Activated naive CD8-positive, alpha-beta T cell treated with anti-CD3 and anti-CD28 coated beads, Interleukin-2, amount 50 U/mL, for 24 hours (primary cell): ENCODE data around the gene KCNQ1.
A peak's percentile ranks its signal among the peaks of the same experiment; 100 is the strongest.

Experiments
- ATAC-seq: fragments of 150-1000 bp; cut with Tn5 transposase; one replicate; pipeline ENCODE4 v1.10.0; 2021
- DNase-seq: peaks from one replicate; pipeline ENCODE4 v3.0.0; 2021
- H3K27ac Mint-ChIP-seq: one replicate; pipeline ENCODE4 v1.8.0; 2021; ENCODE audit warnings: mild to moderate bottlenecking, mixed read lengths
- H3K27me3 Mint-ChIP-seq: one replicate; pipeline ENCODE4 v1.8.0; 2021; ENCODE audit warnings: mixed read lengths
- H3K36me3 Mint-ChIP-seq: one replicate; pipeline ENCODE4 v1.8.0; 2021; ENCODE audit warnings: low read depth, mixed read lengths
- H3K4me1 Mint-ChIP-seq: one replicate; pipeline ENCODE4 v1.8.0; 2021; ENCODE audit warnings: mixed read lengths
- H3K4me3 Mint-ChIP-seq: one replicate; pipeline ENCODE4 v1.8.0; 2021; ENCODE audit warnings: mild to moderate bottlenecking, moderate library complexity, mixed read lengths
- H3K9me3 Mint-ChIP-seq: one replicate; pipeline ENCODE4 v1.8.0; 2021; ENCODE audit warnings: mixed read lengths

The KCNQ1 gene

DNA sequence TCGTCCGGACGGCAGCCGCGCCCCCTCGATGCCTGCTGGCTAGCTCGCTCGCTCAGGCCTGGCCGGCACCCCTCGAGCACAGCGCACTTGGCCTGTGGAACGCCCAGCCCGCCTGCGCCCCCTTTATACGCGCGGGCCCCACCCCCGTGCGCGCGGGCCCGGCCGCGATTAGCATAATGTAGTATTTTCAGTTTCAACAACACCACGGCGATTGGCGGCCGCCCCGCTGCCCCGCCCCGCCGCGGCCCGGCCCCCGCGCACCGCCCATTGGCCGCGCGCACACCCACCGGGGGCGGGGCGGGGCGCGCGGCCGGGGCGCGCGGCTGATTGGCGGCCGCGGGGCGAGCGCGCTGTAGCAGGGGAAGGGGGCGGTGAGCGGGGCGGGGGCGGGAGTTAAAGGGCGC, 440.9 kb downstream of the KCNQ1 start, which contains the start of gene CDKN1C:
CDKN1C (minus strand) TSS at position 98 of the 404 bp plus-strand sequence. CDS start 319 bp downstream, outside the sequence.
- peak; percentile 76 for ATAC-seq
- DNase-seq, result peak; percentile 78
- H3K27ac Mint-ChIP-seq, result peak within 1 kb of the TSS; percentile 64
- H3K4me1 Mint-ChIP-seq, result peaks cover 7% of the 10 kb centered on the region
- peaks cover 14% of the 10 kb centered on the region for H3K27me3 Mint-ChIP-seq
- no peaks in the 10 kb centered on the region for H3K9me3 Mint-ChIP-seq
- H3K36me3 Mint-ChIP-seq, result no peaks in the 10 kb centered on the region
- peak within 1 kb of the TSS; percentile 82 for H3K4me3 Mint-ChIP-seq

DNA sequence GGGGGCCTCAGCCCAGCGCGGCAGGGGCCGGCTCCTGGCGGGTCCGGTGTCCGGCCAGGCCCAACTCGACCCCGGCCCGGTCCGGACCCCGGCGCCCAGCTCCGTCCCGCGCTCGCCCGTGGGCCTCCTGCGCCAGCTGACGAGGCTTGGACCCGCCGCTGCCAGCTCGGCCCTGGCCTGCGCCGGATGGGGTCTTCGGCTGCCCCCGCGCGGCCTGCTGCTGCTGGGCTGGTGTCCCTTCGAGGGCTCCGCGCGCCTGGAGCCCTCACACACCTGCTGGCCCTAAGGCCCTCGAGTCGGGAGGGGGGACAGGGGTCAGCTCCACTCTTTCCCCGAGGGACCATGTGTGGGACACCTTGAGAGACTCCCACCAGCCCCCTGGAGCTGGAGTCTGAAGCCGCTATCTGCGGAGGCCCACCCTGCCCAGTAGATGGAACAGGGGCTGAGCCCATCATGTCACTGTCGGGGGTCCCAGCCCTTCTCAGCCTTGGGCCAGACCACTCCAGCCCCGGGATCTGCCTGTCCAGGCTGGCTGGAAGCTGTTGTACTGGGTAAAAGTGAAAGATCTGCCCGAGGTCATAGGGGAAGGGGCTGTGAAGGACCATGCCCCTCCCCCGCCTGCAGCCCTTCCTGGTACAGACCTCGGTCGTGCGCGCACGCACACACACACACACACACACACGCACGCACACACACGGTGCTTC, 441.5 kb downstream of the KCNQ1 start:
- H3K27ac Mint-ChIP-seq, result no peak overlapping the region
- DNase-seq, result no peak

DNA sequence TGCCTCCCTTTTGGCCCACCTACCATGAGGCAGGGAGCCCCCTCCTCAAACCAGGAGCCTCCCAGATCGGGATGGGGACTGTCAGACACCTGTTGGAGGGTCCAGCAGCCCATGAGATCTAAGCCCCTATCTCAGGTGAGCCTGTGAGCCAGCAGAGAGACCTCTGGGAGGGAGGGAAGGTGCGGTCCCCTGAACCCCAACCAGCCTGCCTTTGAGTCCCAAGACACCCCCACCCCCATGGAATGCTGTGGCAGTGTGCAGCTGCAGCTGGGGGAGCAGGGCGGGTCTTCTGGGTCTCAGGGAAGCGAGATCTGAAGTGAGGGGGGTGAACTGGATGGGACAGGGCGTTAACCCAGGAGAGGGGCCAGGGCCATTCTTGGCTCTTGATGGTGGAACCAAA, 442.1 kb downstream of the KCNQ1 start:
- ATAC-seq, result no peak
- Mint-ChIP-seq H3K36me3 (no peaks in the 10 kb centered on the region), H3K4me3 (no peak overlapping the region), H3K27ac (no peak overlapping the region), H3K4me1 (peaks cover 13% of the 10 kb centered on the region), H3K27me3 (peaks cover 14% of the 10 kb centered on the region), H3K9me3 (no peaks in the 10 kb centered on the region)
- DNase-seq, result no peak

More for the DNA sequence above, 441.5 kb downstream of the KCNQ1 start:
- H3K9me3 Mint-ChIP-seq, result no peaks in the 10 kb centered on the region
- ATAC-seq, result no peak
- H3K27me3 Mint-ChIP-seq, result peaks cover 14% of the 10 kb centered on the region
- H3K36me3 Mint-ChIP-seq, result no peaks in the 10 kb centered on the region
- no peak overlapping the region for H3K4me3 Mint-ChIP-seq
- peaks cover 7% of the 10 kb centered on the region for H3K4me1 Mint-ChIP-seq

DNA sequence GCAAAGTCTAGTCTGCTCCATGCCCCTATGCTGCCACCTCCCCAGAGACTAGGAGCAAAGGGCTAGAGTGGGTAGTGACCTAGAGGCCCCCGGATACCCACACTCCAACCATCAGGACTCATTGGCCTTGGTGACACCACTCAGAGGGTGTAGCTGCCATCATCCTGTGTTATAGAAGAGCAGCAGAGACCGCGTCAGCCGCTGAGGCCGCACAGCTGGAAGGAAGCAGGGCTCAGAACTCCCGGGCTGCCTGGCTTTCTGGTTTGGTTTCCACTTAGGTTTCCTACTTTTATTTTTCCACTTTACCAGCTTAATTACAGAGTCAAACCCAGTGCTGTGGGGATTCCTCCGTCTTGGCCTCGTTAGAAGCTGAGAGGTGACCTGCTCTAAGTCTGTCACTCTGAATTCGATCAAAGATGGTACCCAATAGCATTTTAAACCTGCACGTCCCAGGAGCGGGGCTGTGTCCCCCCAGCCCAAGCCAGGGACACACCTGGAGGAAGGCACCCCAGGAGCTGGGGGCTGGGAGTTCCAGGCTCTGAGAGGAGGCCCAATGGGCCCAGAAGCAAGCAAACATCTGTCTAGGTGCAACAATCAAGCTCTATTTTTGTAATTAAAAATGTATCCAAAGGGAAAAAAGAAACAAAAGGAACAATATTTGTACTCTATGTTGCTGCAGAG, 442.8 kb downstream of the KCNQ1 start:
- no peaks in the 10 kb centered on the region for H3K36me3 Mint-ChIP-seq
- peaks cover 17% of the 10 kb centered on the region for H3K4me1 Mint-ChIP-seq
- no peak overlapping the region for H3K27ac Mint-ChIP-seq
- H3K9me3 Mint-ChIP-seq, result no peaks in the 10 kb centered on the region
- ATAC-seq (no peak), DNase-seq (no peak)
- H3K27me3 Mint-ChIP-seq, result peaks cover 12% of the 10 kb centered on the region
- H3K4me3 Mint-ChIP-seq, result no peak overlapping the region

DNA sequence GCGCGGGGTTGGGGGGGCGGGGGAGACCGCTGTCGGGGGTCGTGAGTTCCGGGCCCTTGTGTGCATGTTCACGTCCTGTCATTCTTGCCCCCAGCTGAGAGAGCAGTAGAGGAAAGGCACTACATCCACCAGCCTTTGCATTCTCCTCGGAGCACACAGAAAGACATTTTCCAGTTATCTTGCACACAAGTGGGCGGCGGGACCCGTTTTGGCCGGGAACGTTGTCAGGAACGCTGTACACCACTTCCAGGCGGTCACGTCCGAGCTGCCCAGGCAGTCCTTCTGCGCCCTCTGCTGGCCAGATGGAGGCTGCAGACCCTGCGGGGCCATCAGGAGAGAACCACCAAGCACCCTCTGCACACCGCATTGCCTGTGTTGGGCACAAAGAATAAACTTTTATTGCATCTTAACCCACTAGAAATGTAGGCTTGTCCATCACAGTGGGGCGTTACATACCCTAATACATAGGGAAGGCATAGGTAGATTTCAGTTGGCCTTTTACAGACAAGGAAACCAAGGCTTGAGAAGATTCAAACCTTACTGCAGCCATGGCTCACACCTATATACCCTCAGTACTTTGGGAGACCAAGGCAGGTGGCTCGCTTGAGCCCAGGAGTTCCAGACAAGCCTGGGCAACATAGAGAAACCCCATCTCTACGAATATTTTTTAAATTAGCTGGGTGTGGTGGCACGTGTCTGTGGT, 443.6 kb downstream of the KCNQ1 start:
- ATAC-seq (peak; percentile 45), DNase-seq (peak; percentile 93)
- Mint-ChIP-seq H3K36me3 (no peaks in the 10 kb centered on the region), H3K27ac (no peak overlapping the region), H3K9me3 (no peaks in the 10 kb centered on the region), H3K4me1 (peaks cover 21% of the 10 kb centered on the region), H3K27me3 (peaks cover 4% of the 10 kb centered on the region), H3K4me3 (no peak overlapping the region)

DNA sequence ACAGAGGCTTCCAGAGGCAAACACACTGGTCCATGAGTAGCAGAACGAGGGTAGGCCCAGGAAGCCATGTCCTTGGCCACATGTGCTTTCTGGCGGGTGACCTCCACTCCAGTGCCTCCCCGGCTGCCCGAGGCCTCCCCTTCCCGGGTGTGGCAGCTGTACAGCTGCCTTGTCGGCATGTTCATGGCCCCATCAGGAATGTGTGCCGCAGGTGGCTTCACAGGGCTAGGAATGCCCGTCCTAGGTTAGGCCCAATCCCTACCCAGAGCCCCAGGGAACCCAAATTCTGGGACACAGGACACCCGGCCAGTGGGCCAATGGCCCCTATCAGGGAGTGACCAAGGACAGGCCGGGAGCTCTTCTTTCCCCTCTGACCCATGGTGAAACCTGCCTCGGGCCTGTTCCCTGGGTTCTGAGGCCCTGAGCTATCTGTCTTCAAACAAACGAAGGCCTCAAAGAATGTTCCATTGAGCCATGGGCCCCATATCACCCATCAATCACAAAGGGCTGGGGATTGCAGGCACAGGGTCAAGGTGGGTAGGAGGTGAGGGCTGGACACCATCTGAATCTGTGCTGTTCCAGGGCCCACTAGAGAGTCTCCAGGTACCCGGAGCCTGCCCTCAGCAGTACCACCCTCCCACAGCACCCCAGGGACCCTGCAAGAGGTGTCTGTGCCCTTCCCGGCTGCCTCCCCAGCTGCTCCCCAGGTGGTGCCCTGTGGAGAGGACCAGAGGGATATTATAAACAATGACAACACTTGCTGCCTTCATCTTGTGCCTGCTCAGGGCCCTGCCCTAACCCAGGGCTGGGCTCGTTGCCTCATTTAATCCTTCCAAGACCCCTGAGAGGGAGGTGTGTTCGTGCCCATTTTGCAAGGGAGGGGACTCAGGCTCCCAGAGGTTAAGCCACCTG, 444.8 kb downstream of the KCNQ1 start:
- Mint-ChIP-seq H3K4me1 (peaks cover 21% of the 10 kb centered on the region), H3K27ac (no peak overlapping the region), H3K4me3 (no peak overlapping the region), H3K9me3 (no peaks in the 10 kb centered on the region), H3K27me3 (peaks cover 2% of the 10 kb centered on the region), H3K36me3 (no peaks in the 10 kb centered on the region)
- ATAC-seq (no peak), DNase-seq (no peak)

DNA sequence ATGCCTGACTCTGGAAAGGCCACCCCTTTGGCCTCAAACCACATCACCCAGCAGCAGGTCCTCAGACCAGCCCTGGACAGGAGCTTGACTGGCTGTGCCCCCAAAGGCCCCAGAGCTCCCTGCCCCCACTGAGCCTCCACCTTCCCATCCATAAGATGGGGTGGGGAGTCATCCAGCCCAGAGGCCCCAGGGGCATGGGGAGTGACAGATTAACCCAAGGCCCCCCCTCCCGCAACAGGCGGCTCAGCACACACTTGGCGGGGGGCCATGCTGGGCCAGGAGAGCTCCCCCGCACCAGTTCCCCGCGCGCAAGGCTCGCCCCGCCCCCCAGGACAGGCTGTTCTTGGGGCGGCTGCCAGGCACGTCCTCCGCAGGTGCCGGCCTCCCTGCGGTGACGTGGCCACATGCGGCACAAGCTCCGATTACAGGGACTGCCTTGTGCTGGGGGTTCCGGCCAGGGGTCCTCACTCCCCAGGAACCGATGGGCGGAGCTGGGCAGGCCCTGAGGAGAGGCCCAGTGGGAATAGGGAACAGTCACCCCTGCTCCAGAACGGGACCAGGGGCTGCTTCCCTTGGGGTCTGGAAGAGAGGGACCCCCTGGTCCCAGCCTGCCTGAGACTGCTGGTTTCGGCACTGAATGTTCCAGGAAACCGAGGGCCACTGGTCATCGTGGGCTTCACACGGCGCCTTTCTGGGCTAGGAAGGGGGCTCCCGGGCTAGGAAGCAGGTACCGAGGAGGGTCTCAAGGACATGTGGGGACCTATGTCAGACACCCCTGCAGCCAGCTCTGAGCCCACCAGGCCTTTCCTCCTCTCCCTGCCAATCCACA, 445.9 kb downstream of the KCNQ1 start:
- H3K9me3 Mint-ChIP-seq, result no peaks in the 10 kb centered on the region
- peaks cover 2% of the 10 kb centered on the region for H3K27me3 Mint-ChIP-seq
- no peak overlapping the region for H3K4me3 Mint-ChIP-seq
- peaks cover 18% of the 10 kb centered on the region for H3K4me1 Mint-ChIP-seq
- no peaks in the 10 kb centered on the region for H3K36me3 Mint-ChIP-seq
- ATAC-seq, result no peak
- H3K27ac Mint-ChIP-seq, result no peak overlapping the region
- no peak for DNase-seq

DNA sequence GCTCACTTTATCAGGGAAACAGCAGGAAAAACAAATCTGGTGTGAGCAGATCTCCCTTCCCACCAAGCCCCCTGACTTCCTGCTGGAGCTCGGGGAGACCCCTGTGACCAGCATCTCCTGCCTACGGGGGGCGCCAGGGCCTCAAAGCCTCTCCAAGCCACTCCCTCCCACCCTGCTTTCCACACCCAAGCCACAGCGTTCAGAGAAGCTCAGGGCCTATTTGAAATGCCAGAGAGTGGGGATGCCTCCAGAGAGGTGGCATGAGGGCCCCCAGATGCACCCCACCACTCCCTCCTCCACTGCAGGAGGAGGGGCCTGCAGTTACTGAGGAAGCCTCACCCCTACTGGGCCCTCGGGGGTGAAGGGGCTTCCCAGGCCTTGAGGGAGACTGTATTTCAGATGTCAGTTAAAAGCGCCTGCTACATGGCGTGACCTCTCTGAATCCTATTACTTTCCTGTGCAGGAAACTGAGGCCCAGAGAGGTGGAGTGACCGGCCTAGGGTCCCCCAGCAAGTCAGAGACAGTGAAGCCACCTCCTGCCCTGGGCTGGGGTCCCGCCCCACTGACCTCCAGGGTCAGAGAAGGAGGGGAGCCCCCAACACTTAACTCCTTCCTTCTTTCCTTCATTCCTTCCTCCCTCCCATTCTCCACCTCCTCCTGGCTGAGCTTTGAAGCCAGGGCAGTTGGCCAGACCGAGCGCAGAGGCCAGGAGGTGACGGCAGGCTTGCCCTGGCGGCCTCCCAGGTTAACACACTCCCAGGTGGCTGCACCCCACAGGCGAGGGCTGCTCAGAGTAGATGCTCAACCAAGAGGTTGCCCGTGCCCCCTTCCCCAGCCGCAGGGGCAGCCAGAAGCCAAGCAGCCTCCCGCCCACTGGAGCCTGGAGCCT, 446.8 kb downstream of the KCNQ1 start:
- Mint-ChIP-seq H3K4me3 (peak overlapping the region; percentile 76), H3K36me3 (no peaks in the 10 kb centered on the region), H3K4me1 (peaks cover 18% of the 10 kb centered on the region), H3K27ac (no peak overlapping the region), H3K27me3 (peaks cover 2% of the 10 kb centered on the region), H3K9me3 (no peaks in the 10 kb centered on the region)
- DNase-seq (no peak), ATAC-seq (no peak)

DNA sequence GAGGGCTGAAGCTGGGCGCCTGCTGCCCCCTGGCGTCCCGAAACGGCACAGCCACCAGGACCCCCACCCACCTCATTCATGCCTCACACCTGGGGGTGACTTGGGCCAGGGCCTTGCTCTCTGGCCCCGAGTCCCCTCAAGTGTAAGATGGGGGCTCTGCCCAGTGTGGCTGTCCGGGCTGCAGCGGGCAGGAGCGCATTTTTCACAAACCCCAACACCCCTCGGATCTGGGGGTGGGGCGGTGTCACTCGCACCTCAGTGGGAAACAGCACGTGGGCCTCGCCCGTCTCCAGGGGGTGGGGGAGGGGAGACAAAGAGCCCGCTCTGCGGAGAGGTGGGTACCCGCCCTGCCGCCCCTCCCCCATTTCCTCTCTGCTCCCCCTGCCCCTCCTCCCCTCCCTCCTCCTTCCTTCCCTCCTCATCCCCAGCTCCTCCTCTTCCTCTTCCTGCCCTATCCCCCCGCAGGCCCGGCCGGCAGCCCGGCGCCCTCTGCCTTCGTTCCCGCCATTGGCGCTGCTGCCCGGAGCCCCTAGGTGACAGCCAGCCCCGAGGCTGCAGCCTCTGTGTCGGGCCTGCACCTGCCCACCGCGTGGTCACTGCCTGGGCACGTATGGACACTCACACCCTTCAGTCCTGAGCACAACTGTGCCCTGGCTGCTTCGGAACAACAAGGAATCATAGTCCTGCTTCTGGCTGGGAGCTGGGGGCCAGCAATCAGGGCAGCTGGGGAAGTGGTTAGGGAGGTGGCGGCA, 447.6 kb downstream of the KCNQ1 start:
- no peaks in the 10 kb centered on the region for H3K9me3 Mint-ChIP-seq
- peaks cover 18% of the 10 kb centered on the region for H3K4me1 Mint-ChIP-seq
- H3K27ac Mint-ChIP-seq, result peak overlapping the region; percentile 13
- H3K4me3 Mint-ChIP-seq, result peak overlapping the region; percentile 76
- no peaks in the 10 kb centered on the region for H3K36me3 Mint-ChIP-seq
- H3K27me3 Mint-ChIP-seq, result no peaks in the 10 kb centered on the region
- ATAC-seq (peak; percentile 42), DNase-seq (peak; percentile 74)

DNA sequence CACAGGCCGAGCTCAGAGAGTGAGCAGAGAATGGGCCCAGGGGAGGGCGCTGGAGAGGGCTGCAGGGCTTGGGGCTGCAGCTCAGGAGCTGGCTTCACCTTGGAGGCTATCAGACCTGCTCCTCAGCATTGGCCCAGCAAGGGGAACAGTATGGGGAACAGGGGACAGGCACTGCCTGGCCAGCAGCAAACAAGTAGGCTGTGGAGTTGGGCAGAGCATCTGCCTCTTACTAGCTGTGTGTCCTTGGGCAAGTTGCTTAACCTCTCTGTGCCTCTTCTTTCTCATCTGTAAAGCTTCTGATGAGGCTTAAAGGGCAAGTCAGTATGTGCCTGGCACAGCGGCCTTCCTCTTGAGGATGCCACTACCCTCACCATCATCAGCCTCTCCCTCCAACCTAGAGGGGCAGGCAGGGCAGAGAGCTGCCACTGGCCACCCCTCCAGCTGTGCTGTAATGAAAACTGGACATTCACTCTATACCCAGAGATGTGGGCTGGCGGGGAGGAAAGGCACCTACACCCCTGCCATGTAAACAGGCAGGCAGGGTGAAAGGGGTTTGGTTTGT, 448.2 kb downstream of the KCNQ1 start:
- DNase-seq (peak; percentile 50), ATAC-seq (peak; percentile 47)
- Mint-ChIP-seq H3K4me1 (peaks cover 21% of the 10 kb centered on the region), H3K27ac (peak overlapping the region; percentile 13), H3K36me3 (no peaks in the 10 kb centered on the region), H3K4me3 (peak overlapping the region; percentile 76), H3K27me3 (no peaks in the 10 kb centered on the region), H3K9me3 (no peaks in the 10 kb centered on the region)

DNA sequence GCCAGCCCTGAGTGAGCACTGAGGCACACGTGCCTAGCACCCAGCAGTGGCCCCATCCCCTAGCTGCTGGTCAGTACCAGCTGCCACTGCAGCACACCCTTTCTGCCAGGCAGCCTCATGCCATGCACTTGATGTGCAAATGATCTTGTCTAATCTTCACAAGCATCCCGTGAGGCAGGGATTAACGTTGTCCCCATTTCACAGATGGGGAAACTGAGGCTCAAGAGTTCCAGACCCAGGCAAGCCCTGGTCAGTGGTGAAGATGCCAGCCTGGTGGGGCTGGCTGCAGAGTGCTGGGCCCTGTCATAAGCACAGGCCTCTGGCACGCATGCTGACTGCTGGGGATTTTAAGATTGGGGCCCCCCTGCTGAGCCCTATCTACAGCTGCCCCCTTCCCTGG, 449.1 kb downstream of the KCNQ1 start:
- Mint-ChIP-seq H3K27me3 (no peaks in the 10 kb centered on the region), H3K4me1 (peaks cover 29% of the 10 kb centered on the region), H3K36me3 (no peaks in the 10 kb centered on the region), H3K4me3 (no peak overlapping the region), H3K27ac (no peak overlapping the region), H3K9me3 (no peaks in the 10 kb centered on the region)
- ATAC-seq (no peak), DNase-seq (no peak)

DNA sequence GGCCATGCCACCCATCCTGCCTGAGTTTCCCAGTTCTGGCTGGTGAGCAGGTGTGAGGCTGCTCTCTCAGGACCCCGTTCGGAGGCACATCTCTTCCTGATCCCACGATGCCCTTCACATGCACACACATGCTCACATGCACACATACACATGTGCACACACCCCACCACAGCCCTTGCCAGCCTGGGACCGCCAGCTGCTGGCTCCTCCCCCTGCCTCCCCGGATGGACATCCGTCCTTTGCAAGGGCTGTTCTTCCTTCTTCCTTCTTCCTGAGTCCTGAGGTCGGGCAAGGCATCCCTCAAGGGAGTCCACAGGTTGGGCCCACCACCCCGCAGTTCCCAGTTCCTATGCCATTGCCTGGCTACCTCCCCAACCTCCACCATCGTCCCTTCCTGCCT, 451.2 kb downstream of the KCNQ1 start:
- H3K9me3 Mint-ChIP-seq, result no peaks in the 10 kb centered on the region
- H3K4me1 Mint-ChIP-seq, result peaks cover 46% of the 10 kb centered on the region
- H3K4me3 Mint-ChIP-seq, result no peak overlapping the region
- H3K36me3 Mint-ChIP-seq, result no peaks in the 10 kb centered on the region
- ATAC-seq (no peak), DNase-seq (no peak)
- no peaks in the 10 kb centered on the region for H3K27me3 Mint-ChIP-seq
- H3K27ac Mint-ChIP-seq, result no peak overlapping the region
